ENCODE results near the gene TMEM109. TPM values are rescaled to one million over a fixed set of nuclear protein-coding genes. Genes with fewer than 3 reads are reported as not detected.
A peak's percentile ranks its signal among the peaks of the same experiment; 100 is the strongest.

Gene TMEM109
- total and polyA plus RNA-seq, 8 donors, result 82.9 to 130 (median 92.7) TPM

DNA sequence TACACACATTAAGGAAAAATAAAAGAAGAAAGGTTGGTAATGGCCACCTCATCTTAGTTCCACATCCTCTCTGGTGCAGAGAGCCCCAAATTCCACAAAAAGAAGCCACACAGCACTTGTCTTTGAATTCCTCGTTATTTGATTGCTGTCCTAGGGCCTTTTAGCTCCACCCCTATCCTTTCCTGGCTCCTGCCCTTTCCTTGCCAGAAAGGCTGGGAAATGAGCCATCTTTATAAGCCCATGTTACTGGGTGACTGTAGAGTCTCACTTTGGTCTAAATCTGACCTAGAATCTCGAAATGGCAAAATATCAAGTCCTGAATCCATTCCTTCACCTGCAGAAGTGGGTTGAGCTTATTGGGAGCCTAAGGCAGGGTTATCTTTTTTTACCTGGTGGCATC, 6.0 kb downstream of the TMEM109 start:
- TF ChIP-seq, protein P1, sequence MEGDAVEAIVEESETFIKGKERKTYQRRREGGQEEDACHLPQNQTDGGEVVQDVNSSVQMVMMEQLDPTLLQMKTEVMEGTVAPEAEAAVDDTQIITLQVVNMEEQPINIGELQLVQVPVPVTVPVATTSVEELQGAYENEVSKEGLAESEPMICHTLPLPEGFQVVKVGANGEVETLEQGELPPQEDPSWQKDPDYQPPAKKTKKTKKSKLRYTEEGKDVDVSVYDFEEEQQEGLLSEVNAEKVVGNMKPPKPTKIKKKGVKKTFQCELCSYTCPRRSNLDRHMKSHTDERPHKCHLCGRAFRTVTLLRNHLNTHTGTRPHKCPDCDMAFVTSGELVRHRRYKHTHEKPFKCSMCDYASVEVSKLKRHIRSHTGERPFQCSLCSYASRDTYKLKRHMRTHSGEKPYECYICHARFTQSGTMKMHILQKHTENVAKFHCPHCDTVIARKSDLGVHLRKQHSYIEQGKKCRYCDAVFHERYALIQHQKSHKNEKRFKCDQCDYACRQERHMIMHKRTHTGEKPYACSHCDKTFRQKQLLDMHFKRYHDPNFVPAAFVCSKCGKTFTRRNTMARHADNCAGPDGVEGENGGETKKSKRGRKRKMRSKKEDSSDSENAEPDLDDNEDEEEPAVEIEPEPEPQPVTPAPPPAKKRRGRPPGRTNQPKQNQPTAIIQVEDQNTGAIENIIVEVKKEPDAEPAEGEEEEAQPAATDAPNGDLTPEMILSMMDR (IDR thresholded peaks at IDR 0.05), result no peak
- peaks cover 0 to 41% of the 10 kb centered on the region in 2 donors for H3K36me3 ChIP-seq
- DNase-seq (no peak), ATAC-seq (no peak)
- no peak overlapping the region for H3K4me3 ChIP-seq
- no peak overlapping the region for H3K27ac ChIP-seq
- peaks cover 15 to 60% of the 10 kb centered on the region in 2 donors for H3K4me1 ChIP-seq
- H3K9me3 ChIP-seq, result no peaks in the 10 kb centered on the region
- intact Hi-C loops (cut with DNase I), result no loop called here
- peaks cover 7 to 20% of the 10 kb centered on the region in 2 donors for H3K27me3 ChIP-seq

GRCh38 chr11:60921259-60921658, 7.3 kb downstream of the TMEM109 start:
- no peaks in the 10 kb centered on the region for H3K9me3 ChIP-seq
- ATAC-seq, result no peak
- intact Hi-C loops (cut with DNase I), result no loop called here
- peaks cover 11 to 59% of the 10 kb centered on the region in 2 donors for H3K4me1 ChIP-seq
- peaks cover 0 to 41% of the 10 kb centered on the region in 2 donors for H3K36me3 ChIP-seq
- TF ChIP-seq, protein P1 (IDR thresholded peaks at IDR 0.05), result no peak
- peaks cover 9 to 33% of the 10 kb centered on the region in 2 donors for H3K27me3 ChIP-seq
- H3K27ac ChIP-seq, result no peak overlapping the region
- no peak overlapping the region for H3K4me3 ChIP-seq
- DNase-seq, result no peak

GRCh38 chr11:60921777-60922335, 7.9 kb downstream of the TMEM109 start:
- no peak for ATAC-seq
- TF ChIP-seq, protein P1 (IDR thresholded peaks at IDR 0.05), result no peak

DNA sequence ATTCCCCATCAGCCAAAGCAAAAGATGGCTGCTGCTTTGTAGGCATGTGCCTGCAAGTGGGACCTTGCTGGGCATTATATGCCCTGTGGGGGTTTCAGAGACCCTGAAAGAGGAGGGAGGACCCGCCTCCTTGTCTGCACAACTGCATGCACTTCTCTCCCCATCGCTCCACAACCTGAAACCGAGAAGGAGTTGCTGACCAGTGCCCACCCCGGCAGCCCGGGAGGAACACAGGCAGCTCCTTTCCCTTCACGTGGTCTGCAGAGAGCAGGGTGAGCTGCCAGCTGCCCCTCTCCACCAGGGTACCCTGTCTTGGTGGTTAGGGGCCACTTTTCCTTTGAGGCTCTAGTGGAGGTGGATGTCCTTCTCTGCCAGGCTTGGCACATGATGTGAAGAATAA, 8.9 kb downstream of the TMEM109 start:
- ATAC-seq (no peak), DNase-seq (no peak)
- Histone ChIP-seq H3K4me1 (peaks cover 9 to 50% of the 10 kb centered on the region in 2 donors), H3K36me3 (peaks cover 0 to 41% of the 10 kb centered on the region in 2 donors), H3K4me3 (no peak overlapping the region), H3K27ac (no peak overlapping the region), H3K9me3 (no peaks in the 10 kb centered on the region), H3K27me3 (peaks cover 9 to 48% of the 10 kb centered on the region in 2 donors)
- intact Hi-C loops (cut with DNase I), result no loop called here
- TF ChIP-seq, protein P1 (IDR thresholded peaks at IDR 0.05), result no peak

More at GRCh38 chr11:60921777-60922335, 7.9 kb downstream of the TMEM109 start:
- peaks cover 9 to 54% of the 10 kb centered on the region in 2 donors for H3K4me1 ChIP-seq
- H3K27ac ChIP-seq, result no peak overlapping the region
- intact Hi-C loops (cut with DNase I), result no loop called here
- H3K4me3 ChIP-seq, result no peak overlapping the region
- H3K9me3 ChIP-seq, result no peaks in the 10 kb centered on the region
- peaks cover 9 to 39% of the 10 kb centered on the region in 2 donors for H3K27me3 ChIP-seq
- H3K36me3 ChIP-seq, result peaks cover 0 to 41% of the 10 kb centered on the region in 2 donors
- peak in 1 of 4 donors; percentile 14 for DNase-seq

- H3K9me3 ChIP-seq, result no peaks in the 10 kb centered on the region
- TF ChIP-seq, protein P1 (IDR thresholded peaks at IDR 0.05), result no peak
- no peak overlapping the region for H3K27ac ChIP-seq
- intact Hi-C loops (cut with DNase I), result no loop called here
- DNase-seq (no peak), ATAC-seq (no peak)
- peaks cover 9 to 46% of the 10 kb centered on the region in 2 donors for H3K4me1 ChIP-seq
- H3K4me3 ChIP-seq, result no peak overlapping the region
- H3K36me3 ChIP-seq, result peaks cover 0 to 41% of the 10 kb centered on the region in 2 donors
- peaks cover 9 to 48% of the 10 kb centered on the region in 2 donors for H3K27me3 ChIP-seq
These were observed 9.4 kb downstream of the TMEM109 start for GRCh38 chr11:60923326-60923725.

Measured in left lung (tissue), 10 donors.